B cell (primary cell): ENCODE results near the gene SYNGR3.

Experiments used
- CTCF ChIP-seq: fragments of 200-600 bp; IDR thresholded peaks from one replicate; pipeline ENCODE4 v1.8.0; 2022; ENCODE audit warnings: antibody characterized with exemption, mild to moderate bottlenecking
- EZH2 ChIP-seq: IDR thresholded peaks from 2 replicates; pipeline ENCODE4 v1.6.1; 2012; ENCODE audit warnings: borderline replicate concordance, low read depth, mild to moderate bottlenecking, moderate library complexity, low read length; ENCODE audit not compliant: insufficient read depth, poor library complexity, severe bottlenecking

DNA sequence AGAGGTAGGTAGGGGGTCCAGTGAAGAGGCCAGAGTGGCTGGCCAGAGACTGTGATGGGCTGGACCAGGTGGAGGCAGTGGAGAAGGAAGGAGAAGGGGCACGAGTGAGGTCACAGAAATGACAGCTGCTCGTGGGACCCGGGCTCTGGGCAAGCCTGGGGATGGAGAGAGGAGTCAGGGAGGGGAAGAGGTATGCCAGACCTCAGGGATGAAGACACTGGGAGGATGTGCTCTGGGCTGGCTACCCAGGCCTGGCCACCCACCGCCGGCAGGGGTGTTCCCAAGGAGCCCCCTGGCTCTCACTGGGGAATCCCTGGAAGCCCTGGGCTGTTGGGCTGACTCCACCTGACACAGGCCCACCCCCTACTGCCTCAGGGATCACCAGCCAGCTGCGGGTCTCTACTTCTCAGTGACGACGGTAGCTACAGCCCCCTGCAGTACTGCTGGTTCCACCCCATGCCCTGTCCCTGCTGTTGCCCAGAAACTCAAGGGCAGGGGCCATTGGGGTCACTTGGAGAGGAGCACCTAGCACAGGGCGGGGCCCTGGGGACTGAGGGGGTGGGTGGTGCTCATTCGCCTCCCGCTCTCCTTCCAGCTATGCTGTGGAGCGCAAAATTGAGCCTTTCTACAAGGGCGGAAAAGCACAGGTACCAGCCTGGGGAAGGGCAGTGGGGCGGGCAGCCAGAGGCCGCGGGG, 16.2 kb upstream of the SYNGR3 start:
- TF ChIP-seq CTCF (no peak), EZH2 (no peak)
